Naive thymus-derived CD4-positive, alpha-beta T cell (primary cell): ENCODE results near the gene EPB41L5. TPM values are rescaled to one million over a fixed set of nuclear protein-coding genes. Genes with fewer than 3 reads are reported as not detected.

Source experiments
- ATAC-seq: fragments of 150-1000 bp; cut with Tn5 transposase; 2 replicates; pipeline ENCODE4 v1.10.0; 2021; ENCODE audit warnings: mild to moderate bottlenecking, moderate library complexity
- CTCF ChIA-PET: fragments of 350-600 bp; sonication (Branson Sonifier 250); formaldehyde crosslinking; loops from one replicate; lab custom pipeline; 2021; ENCODE audit warnings: antibody characterized with exemption; lab: Charles Lee
- POLR2A ChIA-PET: fragments of 350-600 bp; sonication (Branson Sonifier 250); formaldehyde crosslinking; loops from one replicate; lab custom pipeline; 2021; ENCODE audit warnings: antibody characterized with exemption, inconsistent platforms; lab: Charles Lee
- DNase-seq, 9 donors: peaks; one replicate each; pipeline versions ENCODE4 v3.0.0 to v3.0.0-alpha.2; 2020 to 2022; ENCODE audit warnings: mixed read lengths in 1 of 9
- H3K27ac ChIP-seq: one replicate; pipeline ENCODE4 v1.7.0; 2013; ENCODE audit warnings: mild to moderate bottlenecking, low read depth, low read length, moderate library complexity
- H3K27me3 ChIP-seq, 2 donors: one replicate each; pipeline ENCODE4 v1.7.0; 2013; ENCODE audit warnings: low read length in 2 of 2, mild to moderate bottlenecking in 2 of 2, moderate library complexity in 2 of 2; ENCODE audit not compliant: control insufficient read depth in 2 of 2, insufficient read depth in 2 of 2
- H3K36me3 ChIP-seq, 3 experiments: 1 replicate in 2 of 3; 2 replicates in 1 of 3; pipeline ENCODE4 v1.7.0; 2013; ENCODE audit warnings: low read length in 3 of 3, mild to moderate bottlenecking in 3 of 3, moderate library complexity in 1 of 3; ENCODE audit not compliant: insufficient read depth in 3 of 3, control insufficient read depth in 2 of 3
- H3K4me1 ChIP-seq, 2 donors: one replicate each; pipeline ENCODE4 v1.7.0; 2013; ENCODE audit warnings: low read length in 2 of 2, mild to moderate bottlenecking in 2 of 2, moderate library complexity in 1 of 2; ENCODE audit not compliant: control insufficient read depth in 2 of 2, insufficient read depth in 2 of 2
- H3K4me3 ChIP-seq: 2 replicates; pipeline ENCODE4 v1.7.0; 2013; ENCODE audit warnings: mild to moderate bottlenecking, low read length
- H3K9me3 ChIP-seq, 3 experiments: 1 replicate in 2 of 3; 2 replicates in 1 of 3; pipeline ENCODE4 v1.7.0; 2013; ENCODE audit warnings: low read length in 3 of 3; ENCODE audit not compliant: control insufficient read depth in 2 of 3
- H3K27ac Mint-ChIP-seq, 9 donors: one replicate each; pipeline ENCODE4 v1.8.0; 2020 to 2022; ENCODE audit warnings: mixed read lengths in 9 of 9, mild to moderate bottlenecking in 8 of 9, moderate library complexity in 5 of 9, inconsistent platforms in 2 of 9
- H3K27me3 Mint-ChIP-seq, 5 donors: one replicate each; pipeline ENCODE4 v1.8.0; 2021 to 2022; ENCODE audit warnings: mixed read lengths in 5 of 5, mild to moderate bottlenecking in 1 of 5
- H3K36me3 Mint-ChIP-seq, 5 donors: one replicate each; pipeline ENCODE4 v1.8.0; 2020 to 2022; ENCODE audit warnings: mixed read lengths in 5 of 5, mild to moderate bottlenecking in 3 of 5, inconsistent platforms in 1 of 5
- H3K4me1 Mint-ChIP-seq, 7 donors: one replicate each; pipeline ENCODE4 v1.8.0; 2020 to 2022; ENCODE audit warnings: mixed read lengths in 7 of 7, mild to moderate bottlenecking in 3 of 7, inconsistent platforms in 1 of 7
- H3K4me3 Mint-ChIP-seq, 10 donors: one replicate each; pipeline ENCODE4 v1.8.0; 2020 to 2022; ENCODE audit warnings: mild to moderate bottlenecking in 10 of 10, mixed read lengths in 10 of 10, moderate library complexity in 6 of 10, inconsistent platforms in 2 of 10
- H3K9me3 Mint-ChIP-seq, 11 donors: one replicate each; pipeline ENCODE4 v1.8.0; 2020 to 2022; ENCODE audit warnings: mixed read lengths in 11 of 11, mild to moderate bottlenecking in 4 of 11, inconsistent platforms in 1 of 11, moderate library complexity in 1 of 11
- intact Hi-C, 2 donors: fragments of 100-400 bp; cut with micrococcal nuclease; formaldehyde crosslinking; loops; one replicate each; pipeline ENCODE4 v1.15.1; 2023
- polyA plus RNA-seq, 2 donors: library from polyadenylated mRNA; unstranded; fragments of 300-500 nt; fragmentation: Illumina TruSeq; gene quantifications; one replicate each; pipeline ENCODE4 v1.2.3, GENCODE V29; 2021
- total RNA-seq, 6 experiments: library from RNA in 5 of 6; stranded (reverse) in 5 of 6; gene quantifications; 1 replicate in 5 of 6; 2 replicates in 1 of 6; pipeline ENCODE4 v1.2.3 and lab custom pipeline; 2021 to 2026

The EPB41L5 gene
- total and polyA plus RNA-seq, 7 experiments from 2014 or later = 2.2 to 9.3 (median 6.5) TPM

DNA sequence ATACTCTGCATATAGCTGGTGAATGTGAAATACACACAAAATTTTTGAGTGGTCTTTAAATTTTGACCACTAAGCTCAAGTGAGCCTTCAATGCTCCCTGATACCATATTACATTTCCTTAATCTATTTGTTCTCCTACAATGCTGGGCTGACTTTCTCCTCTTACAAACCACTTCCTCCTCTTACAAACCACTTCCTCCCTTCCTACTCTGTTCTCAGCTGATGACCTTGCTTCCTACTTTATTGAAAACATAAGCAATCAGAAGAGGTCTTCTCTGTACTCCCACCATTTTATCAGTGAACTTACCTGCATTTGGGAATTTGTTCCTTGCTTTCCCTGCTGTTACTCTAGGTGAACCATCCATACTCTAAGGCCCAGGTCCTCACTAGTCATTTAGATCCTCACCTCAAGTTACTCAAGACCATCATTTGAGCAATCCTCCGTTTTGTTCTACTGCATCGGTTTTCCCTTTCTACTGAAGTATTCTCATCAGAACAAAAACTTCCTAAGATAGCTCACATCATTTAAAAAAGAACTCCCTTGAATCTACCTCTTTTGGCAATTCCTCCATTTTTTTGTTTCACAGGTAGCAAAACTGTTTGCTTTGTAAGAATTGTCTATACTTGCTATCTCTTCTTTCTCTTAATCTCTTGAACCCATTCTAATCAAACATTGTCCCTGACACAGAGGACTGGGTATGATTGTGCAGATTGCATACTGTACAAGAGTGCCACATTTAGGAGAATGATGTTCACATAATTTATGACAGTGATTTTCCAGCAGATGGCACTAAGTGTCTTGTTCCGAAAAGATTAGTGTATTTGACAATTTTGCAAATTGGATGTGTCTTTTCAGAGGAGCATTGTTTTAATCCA, 96.5 kb downstream of the EPB41L5 start:
- Mint-ChIP-seq H3K27ac (peak overlapping the region; percentile 10 to 90 (median 72)), H3K4me1 (peaks cover 19 to 44% (median 36%) of the 10 kb centered on the region in 7 donors), H3K27me3 (peaks cover 0 to 33% (median 0%) of the 10 kb centered on the region in 5 donors), H3K9me3 (peaks cover 0 to 9% (median 0%) of the 10 kb centered on the region in 11 donors), H3K36me3 (peaks cover 0 to 17% (median 5%) of the 10 kb centered on the region in 5 donors), H3K4me3 (peak overlapping the region; percentile 30 to 87 (median 70))
- no peaks in the 10 kb centered on the region for H3K36me3 ChIP-seq
- H3K9me3 ChIP-seq = no peaks in the 10 kb centered on the region
- intact Hi-C loops = loop anchor here (1.0 to 5.0 kb wide), 13 partner anchors 66 to 571 kb away; partner anchors contain the start of genes PTPN4 (in 2 of the 2), RALB (in 1 of the 2) and TMEM185B (in 1 of the 2)
- ChIA-PET CTCF (interaction anchor here (0.8 to 4.8 kb wide), 12 partner anchors 9 to 405 kb away, joined by 3 to 60 read pairs (median 3); no protein-coding TSS in a partner anchor), POLR2A (interaction anchor here (0.6 to 2.7 kb wide), 8 partner anchors 64 to 431 kb away, joined by 3 to 30 read pairs (median 3); partner anchors contain the start of gene TMEM177)
- H3K27ac ChIP-seq = peak overlapping the region; percentile 39
- DNase-seq = peak in 7 of 9 donors; percentile 14 to 73 (median 67)
- ATAC-seq = peak; percentile 80
- H3K4me3 ChIP-seq = peak overlapping the region; percentile 34
- H3K4me1 ChIP-seq = peaks cover 17 to 21% of the 10 kb centered on the region in 2 donors
- no peaks in the 10 kb centered on the region for H3K27me3 ChIP-seq

DNA sequence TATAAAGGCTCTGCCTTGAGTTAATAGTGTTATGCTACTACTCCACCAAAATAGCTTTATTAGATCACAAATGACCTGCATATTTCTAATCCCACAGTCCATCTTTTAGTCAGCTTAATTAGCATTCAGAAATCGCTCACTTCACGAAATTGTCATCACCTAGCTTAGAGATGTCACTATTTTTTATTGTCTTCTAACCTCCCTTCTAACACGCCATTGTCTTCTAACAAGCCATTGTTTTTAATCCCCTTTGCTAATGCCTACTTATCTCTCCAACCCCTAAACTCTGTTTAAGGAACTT, 97.1 kb downstream of the EPB41L5 start:
- H3K4me1 Mint-ChIP-seq = peaks cover 19 to 44% (median 36%) of the 10 kb centered on the region in 7 donors
- H3K27ac Mint-ChIP-seq = peak overlapping the region in 8 of 9 donors; percentile 10 to 90 (median 66)
- peaks cover 0 to 33% (median 0%) of the 10 kb centered on the region in 5 donors for H3K27me3 Mint-ChIP-seq
- POLR2A ChIA-PET = interaction anchor here (0.6 to 2.7 kb wide), 7 partner anchors 63 to 431 kb away, joined by 3 to 30 read pairs (median 3); partner anchors contain the start of gene TMEM177
- Histone ChIP-seq H3K4me3 (no peak overlapping the region), H3K36me3 (no peaks in the 10 kb centered on the region), H3K9me3 (no peaks in the 10 kb centered on the region), H3K27ac (no peak overlapping the region), H3K27me3 (no peaks in the 10 kb centered on the region), H3K4me1 (peaks cover 17 to 21% of the 10 kb centered on the region in 2 donors)
- intact Hi-C loops = no loop called here
- ATAC-seq (no peak), DNase-seq (no peak)
- peaks cover 0 to 9% (median 0%) of the 10 kb centered on the region in 11 donors for H3K9me3 Mint-ChIP-seq
- peak overlapping the region in 5 of 10 donors; percentile 18 to 76 (median 48) for H3K4me3 Mint-ChIP-seq
- peaks cover 0 to 16% (median 5%) of the 10 kb centered on the region in 5 donors for H3K36me3 Mint-ChIP-seq
- CTCF ChIA-PET = interaction anchor here (0.9 to 4.8 kb wide), 12 partner anchors 9 to 406 kb away, joined by 3 to 60 read pairs (median 3); no protein-coding TSS in a partner anchor

DNA sequence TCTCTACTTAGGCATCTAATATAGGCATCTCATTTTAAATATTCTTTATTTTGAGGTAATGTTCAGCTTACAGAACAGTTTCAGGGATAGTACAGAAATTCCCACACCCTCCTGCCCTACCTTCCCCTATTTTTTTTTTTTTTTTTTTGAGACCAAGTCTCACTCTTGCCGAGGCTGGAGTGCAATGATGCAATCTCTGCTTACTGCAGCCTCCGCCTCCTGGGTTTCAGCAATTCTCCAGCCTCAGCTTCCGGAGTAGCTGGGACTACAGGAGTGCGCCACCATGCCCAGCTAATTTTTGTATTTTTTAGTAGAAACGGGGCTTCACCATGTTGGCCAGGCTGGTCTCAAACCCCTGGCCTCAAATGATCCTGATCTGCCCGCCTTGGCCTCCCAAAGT, 97.6 kb downstream of the EPB41L5 start:
- H3K27ac ChIP-seq = no peak overlapping the region
- ChIA-PET POLR2A (interaction anchor here (0.9 to 2.7 kb wide), 4 partner anchors 62 to 67 kb away, joined by 3 to 30 read pairs (median 6); no protein-coding TSS in a partner anchor), CTCF (interaction anchor here (0.9 to 4.8 kb wide), 10 partner anchors 10 to 406 kb away, joined by 3 to 60 read pairs (median 3); no protein-coding TSS in a partner anchor)
- Mint-ChIP-seq H3K9me3 (peaks cover 0 to 9% (median 0%) of the 10 kb centered on the region in 11 donors), H3K4me3 (peak overlapping the region in 3 of 10 donors; percentile 18 to 76 (median 45)), H3K4me1 (peaks cover 19 to 44% (median 36%) of the 10 kb centered on the region in 7 donors), H3K36me3 (peaks cover 0 to 15% (median 5%) of the 10 kb centered on the region in 5 donors), H3K27ac (peak overlapping the region in 2 of 9 donors; percentile 72 to 90), H3K27me3 (peaks cover 0 to 33% (median 0%) of the 10 kb centered on the region in 5 donors)
- H3K4me3 ChIP-seq = no peak overlapping the region
- H3K27me3 ChIP-seq = no peaks in the 10 kb centered on the region
- no peaks in the 10 kb centered on the region for H3K9me3 ChIP-seq
- ATAC-seq (no peak), DNase-seq (no peak)
- peaks cover 17 to 21% of the 10 kb centered on the region in 2 donors for H3K4me1 ChIP-seq
- no peaks in the 10 kb centered on the region for H3K36me3 ChIP-seq
- intact Hi-C loops = no loop called here

DNA sequence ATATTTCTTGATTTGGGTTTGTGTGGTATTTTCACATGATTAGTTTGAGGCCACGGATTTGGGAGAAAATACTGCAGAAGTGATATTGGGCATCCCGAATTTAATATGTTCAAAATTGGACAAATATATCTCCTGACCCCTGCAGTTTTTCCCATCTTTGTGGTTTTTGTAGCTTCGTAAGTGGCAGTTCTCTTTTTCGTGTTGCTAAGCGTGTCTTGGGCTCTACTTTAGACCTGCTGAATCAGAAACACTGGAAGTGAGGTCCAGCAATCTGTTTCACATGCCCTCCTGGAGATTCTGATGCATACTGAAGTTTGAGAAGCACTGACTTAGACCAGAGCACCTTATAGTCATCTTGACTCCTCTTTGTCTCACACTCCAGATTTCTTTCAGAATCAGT, 98.3 kb downstream of the EPB41L5 start:
- H3K27ac Mint-ChIP-seq = peak overlapping the region in 2 of 9 donors; percentile 29 to 31
- no peaks in the 10 kb centered on the region for H3K9me3 ChIP-seq
- intact Hi-C loops = no loop called here
- no peaks in the 10 kb centered on the region for H3K27me3 ChIP-seq
- H3K4me1 Mint-ChIP-seq = peaks cover 19 to 44% (median 36%) of the 10 kb centered on the region in 7 donors
- no peak overlapping the region for H3K27ac ChIP-seq
- H3K9me3 Mint-ChIP-seq = peaks cover 0 to 9% (median 0%) of the 10 kb centered on the region in 11 donors
- CTCF ChIA-PET = interaction anchor here (4.8 kb wide), 1 partner anchor 64 kb away, joined by 60 read pairs; no protein-coding TSS in a partner anchor
- peaks cover 0 to 34% (median 0%) of the 10 kb centered on the region in 5 donors for H3K27me3 Mint-ChIP-seq
- DNase-seq (no peak), ATAC-seq (no peak)
- H3K4me3 ChIP-seq = no peak overlapping the region
- POLR2A ChIA-PET = interaction anchor here (0.5 to 2.7 kb wide), 2 partner anchors 65 to 433 kb away, joined by 3 to 30 read pairs; partner anchors contain the start of gene TMEM177
- H3K4me3 Mint-ChIP-seq = peak overlapping the region in 1 of 10 donors; percentile 10
- peaks cover 17 to 21% of the 10 kb centered on the region in 2 donors for H3K4me1 ChIP-seq
- H3K36me3 Mint-ChIP-seq = peaks cover 0 to 9% (median under 1%) of the 10 kb centered on the region in 5 donors
- H3K36me3 ChIP-seq = no peaks in the 10 kb centered on the region

DNA sequence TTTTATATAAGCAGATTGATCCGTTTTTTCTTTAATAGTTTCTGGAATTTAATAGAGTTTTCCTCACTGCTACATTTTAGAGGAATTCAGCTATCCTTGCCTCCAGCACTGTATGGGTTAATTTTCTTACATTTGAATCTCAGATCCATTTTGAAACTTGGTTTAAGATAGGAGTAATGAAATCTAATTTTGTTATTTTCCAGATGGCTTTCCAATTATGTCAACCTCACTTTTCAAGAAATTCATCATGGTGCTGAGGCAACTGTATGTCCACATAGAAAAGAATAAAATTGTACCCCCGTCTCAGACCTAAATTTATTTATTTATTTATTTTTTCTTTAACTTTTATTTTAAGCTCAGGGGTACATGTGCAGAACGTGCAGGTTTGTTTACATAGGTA, 105.1 kb downstream of the EPB41L5 start:
- H3K9me3 Mint-ChIP-seq = peaks cover 0 to 14% (median 3%) of the 10 kb centered on the region in 11 donors

DNA sequence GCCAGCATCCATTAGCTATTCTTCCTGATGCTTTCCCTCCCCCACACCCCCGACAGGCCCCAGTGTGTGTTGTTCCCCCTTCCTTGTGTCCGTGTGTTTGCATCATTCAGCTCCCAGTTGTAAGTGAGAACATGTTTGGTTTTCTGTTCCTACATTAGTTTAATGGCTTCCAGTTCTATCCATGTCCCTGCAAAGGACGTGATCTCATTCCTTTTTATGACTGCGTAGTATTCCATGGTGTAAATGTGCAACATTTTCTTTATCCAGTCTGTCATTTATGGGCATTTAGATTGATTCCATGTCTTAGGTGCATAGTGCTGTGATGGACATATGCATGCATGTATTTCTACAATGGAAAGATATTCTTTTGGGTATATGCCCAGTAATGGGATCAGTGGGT, 105.6 kb downstream of the EPB41L5 start:
- CTCF ChIA-PET = interaction anchor here (1.5 kb wide), 1 partner anchor 56 kb away, joined by 7 read pairs; no protein-coding TSS in a partner anchor
- H3K36me3 Mint-ChIP-seq = peaks cover 0 to 28% (median 21%) of the 10 kb centered on the region in 5 donors
- peaks cover 0 to 18% (median 0%) of the 10 kb centered on the region in 5 donors for H3K27me3 Mint-ChIP-seq
- H3K9me3 ChIP-seq = no peaks in the 10 kb centered on the region
- no peak for DNase-seq
- H3K4me3 ChIP-seq = no peak overlapping the region
- intact Hi-C loops = no loop called here
- no peaks in the 10 kb centered on the region for H3K36me3 ChIP-seq
- H3K4me3 Mint-ChIP-seq = no peak overlapping the region
- H3K9me3 Mint-ChIP-seq = peaks cover 0 to 17% (median 5%) of the 10 kb centered on the region in 11 donors
- no peaks in the 10 kb centered on the region for H3K27me3 ChIP-seq
- H3K4me1 ChIP-seq = no peaks in the 10 kb centered on the region
- peak overlapping the region in 1 of 9 donors; percentile 41 for H3K27ac Mint-ChIP-seq
- no peaks in the 10 kb centered on the region for H3K4me1 Mint-ChIP-seq
- POLR2A ChIA-PET = no interaction called here
- no peak for ATAC-seq
- H3K27ac ChIP-seq = no peak overlapping the region

More for the DNA sequence above, 105.1 kb downstream of the EPB41L5 start:
- no peak overlapping the region for H3K27ac Mint-ChIP-seq
- POLR2A ChIA-PET = no interaction called here
- Histone ChIP-seq H3K9me3 (no peaks in the 10 kb centered on the region), H3K4me3 (no peak overlapping the region), H3K4me1 (no peaks in the 10 kb centered on the region), H3K36me3 (no peaks in the 10 kb centered on the region), H3K27me3 (no peaks in the 10 kb centered on the region), H3K27ac (no peak overlapping the region)
- peaks cover 0 to 25% (median 18%) of the 10 kb centered on the region in 5 donors for H3K36me3 Mint-ChIP-seq
- DNase-seq (no peak), ATAC-seq (no peak)
- no peak overlapping the region for H3K4me3 Mint-ChIP-seq
- intact Hi-C loops = no loop called here
- no peaks in the 10 kb centered on the region for H3K4me1 Mint-ChIP-seq
- CTCF ChIA-PET = no interaction called here
- H3K27me3 Mint-ChIP-seq = peaks cover 0 to 19% (median 0%) of the 10 kb centered on the region in 5 donors
